OCI-LY7 (cell line): Measurements from ENCODE around the gene FRMD1. TPM values are rescaled to one million over a fixed set of nuclear protein-coding genes. Genes with fewer than 3 reads are reported as not detected.

Experiments used
- BruUV-seq: library from RNA; stranded (reverse); fragments of 400-500 nt; replicated peaks from 2 replicates; lab custom pipeline; 2021; lab: Mats Ljungman, UMichigan
- CTCF ChIA-PET: fragments of 300-600 bp; sonication (Branson Sonifier 250); formaldehyde crosslinking; loops from one replicate; lab custom pipeline; 2022; ENCODE audit warnings: antibody characterized with exemption; ENCODE audit not compliant: unreplicated experiment; lab: Charles Lee
- POLR2A ChIA-PET: fragments of 300-600 bp; sonication (Branson Sonifier 250); formaldehyde crosslinking; loops from one replicate; lab custom pipeline; 2022; ENCODE audit warnings: antibody characterized with exemption; lab: Charles Lee
- DNase-seq: peaks from one replicate; pipeline ENCODE4 v3.0.0-alpha.2; 2015; ENCODE audit warnings: low spot score
- H2AFZ ChIP-seq: fragments of 200-600 bp; sonication (generic), shearing (Covaris generic); 2 replicates; pipeline ENCODE4 v1.6.1; 2014; ENCODE audit warnings: mild to moderate bottlenecking, antibody characterized with exemption, low read length, moderate library complexity
- H3K27ac ChIP-seq: fragments of 200-600 bp; sonication (generic); 2 replicates; pipeline ENCODE4 v1.5.1; 2014; ENCODE audit warnings: mixed run types, low read depth, mild to moderate bottlenecking, moderate library complexity, low read length, inconsistent platforms; ENCODE audit not compliant: poor library complexity, severe bottlenecking
- H3K36me3 ChIP-seq: fragments of 200-600 bp; sonication (generic); 2 replicates; pipeline ENCODE4 v1.6.1; 2014; ENCODE audit warnings: mild to moderate bottlenecking, antibody characterized with exemption, low read length, moderate library complexity, mixed read lengths; ENCODE audit not compliant: insufficient read depth
- H3K4me1 ChIP-seq: fragments of 200-600 bp; sonication (generic); 2 replicates; pipeline ENCODE4 v1.5.1; 2014; ENCODE audit warnings: mild to moderate bottlenecking, low read length; ENCODE audit not compliant: insufficient read depth, poor library complexity, severe bottlenecking
- H3K4me2 ChIP-seq: fragments of 200-600 bp; sonication (generic); 2 replicates; pipeline ENCODE4 v1.6.1; 2014; ENCODE audit warnings: mild to moderate bottlenecking, low read length
- H3K4me3 ChIP-seq: fragments of 200-600 bp; sonication (generic); 2 replicates; pipeline ENCODE4 v1.5.1; 2014; ENCODE audit warnings: mild to moderate bottlenecking, low read depth, low read length; ENCODE audit not compliant: poor library complexity, severe bottlenecking
- H3K79me2 ChIP-seq: fragments of 200-600 bp; sonication (generic); 2 replicates; pipeline ENCODE4 v1.6.1; 2016; ENCODE audit warnings: low read depth, mild to moderate bottlenecking, low read length, moderate library complexity, mixed read lengths; ENCODE audit not compliant: insufficient read depth
- H3K9me2 ChIP-seq: fragments of 200-600 bp; sonication (generic); 2 replicates; pipeline ENCODE4 v1.6.1; 2016; ENCODE audit warnings: mild to moderate bottlenecking, low read length, mixed read lengths; ENCODE audit not compliant: insufficient read depth
- H3K9me3 ChIP-seq: fragments of 200-600 bp; sonication (generic); 2 replicates; pipeline ENCODE4 v1.6.1; 2014; ENCODE audit warnings: mild to moderate bottlenecking, mixed run types, low read length, mixed read lengths
- H4K20me1 ChIP-seq: fragments of 200-600 bp; sonication (generic); 2 replicates; pipeline ENCODE4 v1.6.1; 2014; ENCODE audit warnings: mild to moderate bottlenecking, antibody characterized with exemption, low read length, moderate library complexity, mixed read lengths; ENCODE audit not compliant: insufficient read depth
- CTCF ChIP-seq: fragments of 200-600 bp; sonication (generic); conservative IDR thresholded peaks from 2 replicates; pipeline ENCODE4 v1.5.1; 2014; ENCODE audit warnings: mild to moderate bottlenecking, antibody characterized with exemption, low read length, moderate library complexity, mixed read lengths
- EZH2phosphoT487 ChIP-seq: fragments of 200-600 bp; sonication (generic); IDR thresholded peaks from 2 replicates; pipeline ENCODE4 v1.6.1; 2018; ENCODE audit warnings: low read depth, borderline replicate concordance, mild to moderate bottlenecking, mixed run types, antibody characterized with exemption, low read length, moderate library complexity, mixed read lengths
- intact Hi-C: fragments of 100-400 bp; cut with micrococcal nuclease; formaldehyde crosslinking; loops from one replicate; pipeline ENCODE4 v1.10.0; 2022; ENCODE audit not compliant: unreplicated experiment
- total RNA-seq, 2 experiments: library from RNA; depleted of rRNA in 1 of 2; stranded (reverse); fragments of >200 nt in 1 of 2; shearing (Covaris generic) in 1 of 2; gene quantifications; 2 replicates each; pipeline ENCODE4 v1.2.3, GENCODE V29; 2014 to 2022

The FRMD1 gene
- total RNA-seq, 2 experiments from 2014 or later: not detected

- CTCF ChIA-PET: no interaction called here
- no peaks in the 10 kb centered on the region for H4K20me1 ChIP-seq
- H3K4me1 ChIP-seq: no peaks in the 10 kb centered on the region
- H3K4me2 ChIP-seq: no peak overlapping the region
- POLR2A ChIA-PET: no interaction called here
- no peaks in the 10 kb centered on the region for H3K79me2 ChIP-seq
- H3K27ac ChIP-seq: no peak overlapping the region
- no peak for TF ChIP-seq CTCF
- TF ChIP-seq EZH2phosphoT487: no peak
- no peak overlapping the region for H2AFZ ChIP-seq
- no peaks in the 10 kb centered on the region for H3K36me3 ChIP-seq
- BruUV-seq: no TSS peak
- intact Hi-C loops: no loop called here
- DNase-seq: no peak
- no peak overlapping the region for H3K4me3 ChIP-seq
- no peaks in the 10 kb centered on the region for H3K9me2 ChIP-seq
- no peaks in the 10 kb centered on the region for H3K9me3 ChIP-seq
These were observed 29.2 kb downstream of the FRMD1 start for GRCh38 chr6:168049706-168050224.

GRCh38 chr6:168049277-168049676 lies 29.7 kb downstream of the FRMD1 start:
- DNase-seq: no peak
- intact Hi-C loops: no loop called here
- CTCF ChIA-PET: no interaction called here

DNA sequence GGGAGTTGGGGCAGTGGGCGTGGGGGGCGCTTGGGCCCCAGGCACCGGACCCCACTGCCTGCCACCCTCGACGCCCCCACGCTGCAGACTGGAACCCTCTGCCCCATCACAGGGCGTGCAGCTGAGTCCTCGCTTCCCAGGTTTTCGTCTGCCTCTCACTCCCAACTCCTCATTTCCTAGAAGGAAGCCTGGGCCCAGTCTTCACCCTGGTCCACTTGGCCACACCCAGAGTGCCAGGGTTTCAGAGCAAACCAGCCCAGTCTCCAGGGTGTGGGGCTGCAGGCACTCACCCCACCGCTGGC lies 30.3 kb downstream of the FRMD1 start:
- BruUV-seq: no TSS peak
- ChIA-PET POLR2A (no interaction called here), CTCF (no interaction called here)
- H3K4me2 ChIP-seq: no peak overlapping the region
- H3K36me3 ChIP-seq: no peaks in the 10 kb centered on the region
- H3K9me2 ChIP-seq: no peaks in the 10 kb centered on the region
- no peak for TF ChIP-seq CTCF
- H3K9me3 ChIP-seq: no peaks in the 10 kb centered on the region
- H4K20me1 ChIP-seq: no peaks in the 10 kb centered on the region
- H3K27ac ChIP-seq: no peak overlapping the region
- no peak overlapping the region for H2AFZ ChIP-seq
- intact Hi-C loops: no loop called here
- no peaks in the 10 kb centered on the region for H3K4me1 ChIP-seq
- H3K4me3 ChIP-seq: no peak overlapping the region
- H3K79me2 ChIP-seq: no peaks in the 10 kb centered on the region
- DNase-seq: no peak

More at GRCh38 chr6:168049277-168049676, 29.7 kb downstream of the FRMD1 start:
- Histone ChIP-seq H2AFZ (no peak overlapping the region), H3K9me3 (no peaks in the 10 kb centered on the region), H3K4me3 (no peak overlapping the region), H3K4me1 (no peaks in the 10 kb centered on the region), H3K36me3 (no peaks in the 10 kb centered on the region), H4K20me1 (no peaks in the 10 kb centered on the region), H3K4me2 (no peak overlapping the region), H3K27ac (no peak overlapping the region), H3K79me2 (no peaks in the 10 kb centered on the region), H3K9me2 (no peaks in the 10 kb centered on the region)
- no TSS peak for BruUV-seq
- POLR2A ChIA-PET: no interaction called here
- TF ChIP-seq EZH2phosphoT487 (no peak), CTCF (no peak)
